ENCODE data around the gene NUDT21. TPM values are rescaled to one million over a fixed set of nuclear protein-coding genes. Genes with fewer than 3 reads are reported as not detected.
"Not testable (repeated sequence)": the region's sequence is repeated elsewhere in the genome, so short reads cannot be mapped to it uniquely, and the experiment has no call there.

Gene NUDT21
- 83.5 and 172 TPM in 2 replicates for total RNA-seq (2014; rRNA removed; shearing (Covaris generic))

DNA sequence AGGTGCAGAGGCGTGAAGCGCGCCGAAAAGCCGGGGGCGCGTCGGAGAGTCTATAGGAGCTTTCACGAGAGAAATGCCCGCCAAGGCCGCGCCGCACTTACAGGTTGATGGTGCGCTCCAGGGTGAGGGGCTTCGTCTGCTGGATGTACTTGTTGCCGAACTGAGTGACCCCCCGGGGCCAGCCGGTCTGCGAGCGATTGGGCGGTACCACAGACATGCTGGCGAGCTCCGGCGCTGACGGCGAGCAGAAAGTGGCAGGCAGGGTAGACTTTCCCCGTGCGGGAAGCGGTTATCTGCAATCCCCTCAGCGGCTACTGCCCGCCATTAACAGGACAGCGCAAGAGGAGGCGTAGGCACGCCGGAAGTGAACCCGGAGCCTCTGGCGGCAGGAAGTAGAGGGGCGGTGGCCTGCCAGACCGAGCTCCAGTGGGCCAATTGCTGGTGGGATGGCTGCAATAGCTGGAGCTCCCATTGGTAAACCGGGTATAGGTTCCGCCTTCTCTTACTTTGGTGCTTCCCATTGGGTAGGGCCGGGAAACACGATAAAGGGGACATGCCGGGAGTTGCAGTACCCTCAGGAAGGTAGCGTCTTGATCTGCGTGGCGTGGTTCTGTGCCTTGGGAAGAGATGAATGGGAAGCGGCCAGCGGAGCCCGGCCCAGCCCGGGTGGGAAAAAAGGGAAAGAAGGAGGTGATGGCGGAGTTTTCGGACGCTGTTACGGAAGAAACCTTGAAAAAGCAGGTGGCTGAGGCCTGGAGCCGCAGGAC lies at the start of gene NUDT21, which contains the start of gene OGFOD1:
Gene NUDT21, minus strand, starts transcription at position 347 of the 767 bp plus-strand sequence. Its CDS starts 130 bp downstream, at position 217.
Gene OGFOD1, plus strand, starts transcription at position 569 of the 767 bp plus-strand sequence. Its CDS starts 59 bp downstream, at position 628.
- DNase-seq (ENCODE audit: low read depth): peak; percentile 99

DNA sequence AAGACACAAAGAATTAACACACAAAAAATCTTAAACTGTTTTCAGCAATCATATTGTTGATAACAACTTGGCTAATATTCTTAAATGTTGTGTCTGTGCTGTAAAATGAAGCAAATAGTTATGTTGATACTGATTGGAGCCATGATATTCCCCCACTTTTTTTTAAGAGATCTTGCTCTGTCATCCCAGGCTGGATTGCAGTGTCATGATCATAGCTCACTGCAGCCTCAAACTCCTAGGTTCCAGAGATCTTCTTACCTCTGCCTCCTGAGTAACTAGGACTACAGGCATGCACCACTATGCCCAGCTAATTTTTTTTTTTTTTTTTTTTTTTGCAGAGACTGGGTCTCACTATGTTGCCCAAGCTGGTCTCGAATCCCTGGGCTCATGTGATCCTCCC lies 42.7 kb upstream of the NUDT21 start:
- DNase-seq (ENCODE audit: low read depth): no peak

DNA sequence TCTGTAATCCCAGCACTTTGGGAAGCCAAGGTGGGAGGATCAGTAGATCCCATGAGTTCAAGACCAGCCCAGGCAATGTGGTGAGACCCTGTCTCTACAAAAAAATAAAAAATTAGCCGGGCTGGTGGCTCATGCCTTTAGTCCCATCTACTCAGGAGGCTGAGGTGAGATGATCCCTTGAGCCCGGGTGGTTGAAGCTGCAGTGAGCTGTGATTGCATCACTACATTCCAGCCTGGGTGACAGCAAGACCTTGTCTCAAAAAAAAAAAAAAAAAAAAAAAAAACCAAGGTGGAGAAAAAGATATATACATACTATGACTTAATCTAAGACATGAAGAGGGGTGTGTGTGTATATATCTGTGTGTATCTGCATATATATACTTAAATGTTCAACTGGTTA lies 42.0 kb upstream of the NUDT21 start:
- no peak for DNase-seq (ENCODE audit: low read depth)

DNA sequence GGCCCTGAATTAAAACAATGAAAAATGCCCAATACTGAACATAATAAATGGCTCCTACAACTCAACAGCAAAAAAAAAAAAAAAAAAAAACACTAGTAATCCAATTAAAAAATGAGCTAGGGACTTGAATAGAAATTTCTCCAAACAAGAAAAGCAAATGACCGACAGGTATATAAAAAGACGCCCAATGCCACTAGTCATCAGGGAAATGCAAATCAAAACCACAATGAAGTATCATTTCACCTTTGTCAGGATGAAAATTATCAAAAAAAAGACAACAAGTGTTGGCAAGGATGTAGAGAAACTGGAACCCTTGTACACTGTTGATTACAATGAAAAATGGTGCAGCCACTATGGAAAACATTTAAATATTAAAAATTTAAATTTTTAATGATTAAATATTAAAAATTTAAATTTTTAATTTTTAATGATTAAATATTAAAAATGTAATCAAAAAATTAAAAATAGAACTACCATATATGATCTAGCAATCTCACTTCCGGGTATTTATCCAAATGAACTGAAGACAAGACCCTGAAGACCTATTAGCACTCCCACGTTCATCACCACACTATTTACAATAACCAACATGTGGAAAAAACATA lies 40.6 kb upstream of the NUDT21 start:
- no peak for DNase-seq (ENCODE audit: low read depth)

DNA sequence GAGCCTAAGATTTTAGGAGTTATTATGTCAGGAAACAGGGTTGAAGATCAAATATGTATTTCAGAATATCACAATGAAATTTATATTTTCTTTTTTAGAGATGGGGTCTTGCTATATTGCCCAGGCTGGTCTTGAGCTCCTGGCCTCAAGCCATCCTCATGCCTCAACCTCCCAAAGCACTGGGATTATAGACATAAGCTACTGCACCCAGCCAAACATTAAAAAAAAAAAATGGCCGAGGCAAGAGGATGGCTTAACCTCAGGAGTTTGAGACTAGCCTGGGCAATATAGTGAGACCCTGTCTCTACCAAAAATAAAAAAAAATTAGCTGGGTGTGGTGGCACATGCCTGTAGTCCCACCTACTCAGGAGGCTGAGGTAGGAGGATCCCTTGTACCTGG lies 37.7 kb upstream of the NUDT21 start:
- not testable (repeated sequence) for DNase-seq (ENCODE audit: low read depth)

DNA sequence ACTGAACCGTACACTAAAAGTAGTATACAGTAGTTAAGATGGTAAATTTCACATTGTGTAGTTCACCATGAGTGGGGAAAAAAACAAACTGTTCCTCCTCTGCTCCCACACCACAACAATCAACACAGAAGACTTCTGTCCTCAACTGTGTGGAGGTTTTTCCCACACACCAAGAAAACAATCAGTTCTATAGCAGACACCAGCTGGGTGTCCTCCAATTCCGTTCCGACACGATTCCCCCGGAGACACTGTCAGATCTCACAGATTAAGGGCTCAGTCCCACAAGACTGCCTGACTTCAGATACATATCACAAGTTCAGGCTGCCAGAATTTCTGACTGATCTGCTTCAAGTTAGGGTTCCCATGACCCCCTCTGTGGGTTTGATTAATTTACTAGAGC lies 36.9 kb upstream of the NUDT21 start:
- no peak for DNase-seq (ENCODE audit: low read depth)

DNA sequence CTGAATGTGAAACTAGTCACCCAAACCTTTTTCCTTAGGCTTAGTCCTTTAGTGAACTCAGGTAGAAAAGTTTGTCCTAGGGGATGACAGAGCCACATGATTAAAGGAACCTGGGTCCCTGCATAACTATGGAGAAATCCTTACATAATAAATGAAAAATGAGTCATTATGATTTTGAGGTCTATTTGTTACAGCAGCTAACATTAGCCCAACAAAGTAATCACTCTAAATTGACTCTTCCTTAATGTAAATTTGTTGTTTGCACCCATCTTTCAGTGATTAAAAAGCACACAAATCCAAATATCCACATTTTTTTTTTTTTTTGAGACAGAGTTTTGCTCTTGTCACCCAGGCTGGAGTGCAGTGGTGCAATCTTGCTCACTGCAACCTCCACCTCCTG lies 32.3 kb upstream of the NUDT21 start:
- DNase-seq (ENCODE audit: low read depth): no peak

DNA sequence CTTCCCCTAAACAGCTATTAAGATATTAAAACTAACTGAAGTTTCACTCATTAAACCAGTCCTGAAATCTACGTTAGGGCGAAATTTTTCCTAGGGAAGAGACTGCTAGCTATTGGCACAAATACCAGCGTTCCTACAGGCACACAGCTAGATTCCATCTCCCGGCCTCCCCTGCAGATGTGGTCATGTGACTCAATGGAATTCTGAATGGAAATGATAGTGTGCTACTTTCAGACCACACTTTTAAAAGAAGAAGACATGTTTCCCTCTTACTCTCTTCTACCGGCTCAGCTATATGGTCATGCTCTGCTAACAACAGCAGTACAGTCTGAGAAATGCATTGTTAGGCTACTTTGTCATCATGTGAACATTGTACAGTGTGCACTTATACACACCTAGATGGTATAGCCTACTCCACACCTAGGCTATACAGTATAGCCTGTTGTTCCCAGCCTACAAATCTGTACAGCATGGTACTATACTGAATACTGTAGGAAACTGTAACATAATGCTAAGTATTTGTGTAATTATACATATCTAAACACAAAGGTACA lies 31.6 kb upstream of the NUDT21 start:
- DNase-seq (ENCODE audit: low read depth): no peak

DNA sequence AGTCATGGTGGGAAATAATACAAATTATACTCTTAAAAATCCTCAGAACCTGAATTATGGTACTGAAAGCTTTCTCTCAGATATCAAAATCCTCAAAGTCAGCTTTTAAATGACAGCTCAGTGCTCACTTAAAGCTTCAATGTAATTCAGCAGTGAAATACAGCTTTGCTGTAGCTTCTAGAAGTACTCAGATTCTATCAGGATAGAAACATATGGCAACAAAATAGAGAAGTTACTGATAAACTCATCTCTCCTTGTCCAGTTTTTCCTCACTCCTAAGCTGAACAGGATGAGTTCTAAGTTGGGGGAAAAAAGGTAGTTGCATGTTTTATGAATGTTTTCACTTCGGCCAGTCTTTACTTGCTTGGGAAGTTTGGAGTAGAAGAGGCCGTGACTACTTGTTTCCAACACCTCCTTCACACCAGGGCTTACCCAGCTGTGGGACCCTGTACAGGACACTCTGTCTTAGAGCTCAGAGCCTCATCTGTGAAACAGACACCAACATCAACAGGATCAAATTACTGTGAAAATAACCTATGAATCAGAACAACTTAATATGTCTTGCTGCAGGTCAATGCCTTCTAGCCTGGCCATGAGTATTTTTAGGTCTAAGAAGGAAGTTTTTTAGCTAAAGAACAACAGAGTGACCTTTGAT lies 30.5 kb upstream of the NUDT21 start:
- DNase-seq (ENCODE audit: low read depth): peak; percentile 36

DNA sequence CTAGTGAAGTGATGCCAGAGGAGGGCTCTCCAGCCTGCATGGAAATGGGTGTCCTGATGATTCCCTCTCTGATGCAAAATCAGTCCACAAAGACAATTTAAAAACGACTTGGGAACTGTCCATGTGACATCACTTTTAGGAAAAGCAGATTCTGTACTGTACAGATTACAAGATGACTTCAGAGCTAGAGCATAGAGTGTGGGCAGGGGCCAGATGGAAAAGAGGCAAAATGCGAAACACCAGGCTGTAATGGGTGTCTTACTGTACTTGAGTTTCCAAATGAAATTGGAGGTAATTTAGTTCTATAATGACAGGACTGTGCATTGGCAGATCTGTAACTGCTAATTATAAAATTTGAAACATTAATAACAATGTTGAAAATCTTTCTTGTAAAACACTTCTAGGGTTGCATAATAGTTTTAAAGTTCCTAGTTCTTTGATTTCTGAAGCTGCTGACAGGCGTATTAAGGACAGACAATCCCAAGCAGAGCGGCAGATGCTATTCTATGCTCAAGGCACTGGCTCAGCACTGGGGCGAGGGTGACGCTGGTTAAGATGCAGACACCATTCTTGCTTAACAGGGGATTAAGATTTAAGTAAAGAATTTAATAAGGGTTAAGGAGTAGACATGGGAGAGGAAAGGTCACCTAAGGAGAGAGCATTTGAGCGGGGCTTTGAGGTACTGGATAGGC lies 29.8 kb upstream of the NUDT21 start:
- no peak for DNase-seq (ENCODE audit: low read depth)

DNA sequence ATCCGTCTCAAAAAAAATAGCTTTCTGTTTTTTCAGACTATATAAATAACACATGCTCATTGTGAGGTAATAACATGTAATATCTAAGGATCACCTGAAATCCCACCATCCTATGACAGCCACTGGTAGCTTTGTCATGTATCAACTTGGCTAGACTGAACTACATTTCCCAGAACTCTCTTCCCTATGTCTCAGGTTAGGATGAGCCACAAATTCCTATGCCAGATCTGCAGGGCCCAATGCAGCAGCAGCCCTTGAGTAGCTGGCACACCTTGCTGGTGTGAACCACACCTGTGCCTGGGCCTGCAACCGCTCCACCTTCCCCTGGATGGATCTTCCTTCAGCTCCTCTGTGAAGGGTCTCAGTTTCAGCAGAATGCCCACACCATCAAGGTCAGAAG lies 28.3 kb upstream of the NUDT21 start:
- no peak for DNase-seq (ENCODE audit: low read depth)

DNA sequence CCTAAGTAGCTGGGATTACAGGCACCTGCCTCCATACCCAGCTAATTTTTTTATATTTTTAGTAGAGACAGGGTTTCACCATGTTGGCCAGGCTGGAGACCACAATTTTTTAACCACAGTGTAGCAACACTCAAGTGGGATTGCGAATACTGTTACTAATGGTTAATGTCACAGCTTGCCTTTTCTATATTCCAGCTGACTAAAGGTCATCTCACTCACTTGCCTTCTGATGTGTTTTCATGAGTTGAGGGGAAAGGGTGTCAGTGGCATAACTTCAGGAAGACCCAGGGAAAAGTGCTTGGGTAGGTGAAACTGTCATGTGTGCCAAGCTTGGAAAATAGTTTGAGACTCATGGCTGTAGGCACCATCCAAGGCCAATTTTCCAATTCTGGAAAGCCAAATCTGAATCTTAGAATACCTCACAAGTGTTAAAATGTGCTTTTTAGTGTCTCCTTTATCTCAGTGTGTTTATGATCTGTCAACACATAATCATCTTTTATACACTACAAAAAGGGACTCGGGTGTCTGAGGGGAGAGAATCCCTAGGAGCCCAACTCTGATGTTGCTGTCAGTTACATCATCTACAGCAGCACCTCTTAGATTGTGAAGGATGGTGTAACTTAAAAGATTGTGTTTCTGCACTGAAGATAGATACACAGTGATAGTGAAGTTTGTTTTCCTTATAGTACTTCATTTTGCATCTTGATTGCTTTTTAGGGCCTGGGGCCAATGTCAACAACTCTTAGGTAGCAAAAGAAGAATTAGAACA lies 27.3 kb upstream of the NUDT21 start:
- no peak for DNase-seq (ENCODE audit: low read depth)

DNA sequence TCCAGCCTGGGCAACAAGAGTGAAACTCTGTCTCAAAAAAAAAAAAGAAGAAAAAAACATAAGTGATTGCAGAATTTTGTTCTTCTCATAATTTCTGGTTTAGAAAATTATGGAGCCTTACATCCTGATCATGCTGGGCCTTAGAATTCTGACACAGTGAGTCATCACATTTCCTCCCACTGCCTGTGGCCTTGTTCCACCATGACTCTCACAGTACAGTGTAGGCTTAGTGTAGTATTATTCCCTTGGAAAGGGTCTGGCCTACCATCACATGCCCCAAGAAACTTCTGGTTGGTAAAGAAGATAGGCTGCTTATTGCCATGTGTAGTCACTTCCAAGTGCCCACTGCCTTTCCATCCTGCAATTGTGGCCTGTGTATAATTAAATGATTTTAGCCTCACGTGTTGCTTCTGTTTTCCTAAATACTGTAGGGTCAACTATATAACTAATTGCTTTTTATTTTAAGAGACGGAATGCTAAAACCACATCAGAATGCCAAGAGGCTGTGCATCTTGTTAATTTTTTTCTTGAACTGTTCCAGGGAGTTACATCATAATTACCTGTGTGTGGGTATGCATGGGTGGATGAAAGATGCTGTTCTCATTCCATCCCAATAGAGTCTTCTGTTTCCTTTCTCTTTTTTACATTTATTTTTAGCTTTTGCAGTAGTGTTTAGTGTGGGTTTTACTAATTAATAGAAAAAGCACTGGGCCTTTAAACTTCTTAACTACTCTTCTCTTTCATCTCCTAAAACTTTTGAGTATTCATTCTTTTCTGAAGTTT lies 26.2 kb upstream of the NUDT21 start:
- peak; percentile 91 for DNase-seq (ENCODE audit: low read depth)

DNA sequence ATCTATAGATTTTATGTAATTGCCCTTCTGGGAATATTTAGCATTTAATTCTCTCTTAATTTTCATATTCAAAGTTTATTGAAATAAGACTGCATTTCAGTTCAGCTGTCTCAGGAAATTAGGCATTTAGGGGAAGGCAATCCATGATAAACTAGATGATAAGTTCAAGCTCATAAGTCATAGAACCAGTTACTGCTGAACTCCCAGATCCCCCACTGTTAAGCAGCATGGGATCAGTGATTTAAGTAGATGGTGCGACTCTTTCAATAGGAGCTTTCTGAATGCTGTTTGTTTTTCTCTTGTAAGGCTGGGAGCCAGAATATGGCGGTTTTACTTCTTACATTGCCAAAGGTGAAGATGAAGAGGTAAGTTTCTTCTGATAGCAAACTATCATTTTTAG lies 24.1 kb upstream of the NUDT21 start:
- no peak for DNase-seq (ENCODE audit: low read depth)

DNA sequence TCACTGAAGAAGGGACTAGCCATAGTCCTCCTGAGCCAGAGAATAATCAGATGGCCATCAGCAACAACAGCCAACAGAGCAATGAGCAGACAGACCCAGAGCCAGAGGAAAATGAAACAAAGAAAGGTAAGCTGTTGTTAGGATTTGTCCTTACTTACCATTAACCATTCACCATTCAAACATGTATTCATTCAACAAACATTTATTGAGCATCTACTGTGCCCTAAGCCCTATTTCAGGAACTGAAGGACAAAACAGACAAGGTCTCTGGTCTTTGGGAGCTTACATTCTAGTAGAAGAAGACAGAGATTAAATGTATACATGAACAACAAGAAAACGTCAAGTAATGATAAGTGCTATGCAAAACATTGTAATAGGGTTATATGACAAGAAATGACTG lies 19.5 kb upstream of the NUDT21 start:
- no peak for DNase-seq (ENCODE audit: low read depth)

DNA sequence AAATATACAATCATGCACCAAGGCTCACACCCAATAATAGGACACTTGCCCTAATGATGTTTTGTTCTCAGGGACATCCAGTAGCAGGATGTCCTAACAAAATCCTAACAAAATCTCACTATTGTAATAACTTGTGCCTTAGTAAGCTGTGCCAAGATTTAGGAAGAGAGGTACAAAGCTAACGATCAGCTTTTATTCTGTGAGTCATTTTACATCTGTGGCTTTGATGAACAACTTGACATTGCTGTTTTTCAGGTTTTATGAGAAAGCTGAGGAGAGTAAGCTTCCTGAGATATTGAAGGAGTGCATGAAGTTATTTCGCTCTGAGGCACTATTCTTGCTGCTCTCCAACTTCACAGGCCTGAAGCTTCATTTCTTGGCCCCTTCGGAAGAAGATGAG lies 19.1 kb upstream of the NUDT21 start:
- DNase-seq (ENCODE audit: low read depth): no peak

DNA sequence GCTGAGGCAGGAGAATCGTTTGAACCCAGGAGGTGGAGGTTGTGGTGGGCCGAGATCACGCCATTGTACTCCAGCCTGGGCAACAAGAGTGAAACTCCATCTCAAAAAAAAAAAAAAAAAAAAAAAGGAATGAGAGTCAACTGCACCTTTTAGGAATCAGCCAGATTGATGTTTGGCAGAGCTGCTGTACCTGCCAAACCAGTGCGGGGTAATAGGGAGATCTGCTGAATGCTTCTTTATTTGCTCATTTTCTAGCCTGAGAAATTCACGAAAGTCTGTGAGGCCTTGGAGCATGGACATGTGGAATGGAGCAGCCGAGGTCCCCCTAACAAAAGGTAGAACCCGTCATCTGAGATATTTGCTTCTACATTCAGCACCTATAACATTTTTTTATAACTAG lies 18.6 kb upstream of the NUDT21 start:
- no peak for DNase-seq (ENCODE audit: low read depth)

DNA sequence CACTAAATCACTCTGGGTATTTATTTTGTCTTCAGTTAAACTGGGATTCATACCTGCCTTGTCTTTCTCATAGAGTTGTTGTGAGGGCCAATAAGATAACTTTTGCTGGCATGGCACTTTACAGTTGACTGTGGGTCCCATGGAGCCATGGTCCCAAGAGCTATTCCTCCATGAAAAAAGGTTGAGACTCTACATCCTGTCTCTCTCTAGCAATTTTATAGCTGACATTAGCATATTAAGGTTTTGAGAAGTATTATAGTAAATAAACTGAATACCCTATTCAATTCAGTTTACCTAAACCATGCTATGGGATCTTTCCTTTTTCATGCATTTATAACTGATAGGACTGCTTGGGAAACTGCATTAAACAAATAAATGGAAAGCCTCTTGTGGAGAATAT lies 17.7 kb upstream of the NUDT21 start:
- no peak for DNase-seq (ENCODE audit: low read depth)

DNA sequence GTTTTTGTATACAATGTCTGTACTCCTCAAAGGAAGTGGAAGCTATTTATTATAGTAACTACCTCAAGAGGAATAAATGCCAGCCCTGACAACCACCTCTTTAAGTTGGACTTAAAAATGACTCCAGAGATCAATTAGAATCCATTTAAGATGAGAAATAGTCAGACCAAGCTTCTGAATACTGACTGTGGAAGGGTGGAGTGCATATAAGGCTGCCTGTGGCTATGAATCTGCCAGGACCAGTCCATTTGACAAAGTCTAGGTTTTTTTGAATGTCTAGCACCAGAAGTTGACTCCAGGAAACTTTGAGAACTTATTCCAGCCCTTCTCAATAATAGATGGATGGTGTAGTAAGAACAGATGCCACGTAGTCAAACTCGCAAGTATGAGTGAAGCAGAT lies 15.2 kb upstream of the NUDT21 start:
- no peak for DNase-seq (ENCODE audit: low read depth)

DNA sequence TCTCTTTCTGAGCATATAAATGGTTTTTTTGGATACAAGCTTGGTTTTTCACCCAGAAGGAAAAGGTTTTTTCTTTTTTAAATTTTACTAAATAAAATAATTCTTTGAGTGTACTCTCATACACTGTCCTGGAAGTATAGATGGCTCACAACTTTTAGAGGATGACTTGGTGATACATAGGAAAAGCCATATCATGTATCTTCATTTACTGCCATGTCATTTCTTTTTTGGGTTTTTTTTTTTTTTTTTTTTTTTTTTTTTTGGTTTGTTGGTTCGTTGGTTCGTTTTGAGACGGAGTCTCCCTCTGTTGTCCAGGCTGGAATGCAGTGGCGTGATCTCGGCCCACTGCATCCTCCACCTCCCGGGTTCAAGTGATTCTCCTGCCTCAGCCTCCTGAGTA lies 12.0 kb upstream of the NUDT21 start:
- no peak for DNase-seq (ENCODE audit: low read depth)
